NCI-H2171 treated with DMSO at 0.1 percent for 48 hours (cell line): ENCODE data around the gene KLF16.
"Not testable (repeated sequence)": the region's sequence is repeated elsewhere in the genome, so short reads cannot be mapped to it uniquely, and the experiment has no call there.

ENCODE experiments used
- DNase-seq: peaks from one replicate; lab custom pipeline; 2025; lab: John Stamatoyannopoulos, UW

Gene KLF16

GRCh38 chr19:1863328-1863637 lies at the start of gene KLF16:
KLF16 (minus strand) TSS chr19:1863579; CDS start chr19:1863497, 82 bp downstream.
- DNase-seq = no peak

GRCh38 chr19:1912760-1913505 lies 49.6 kb upstream of the KLF16 start:
- no peak for DNase-seq

GRCh38 chr19:1911995-1912394 lies 48.6 kb upstream of the KLF16 start:
- no peak for DNase-seq

- DNase-seq = no peak
These were observed 47.7 kb upstream of the KLF16 start for GRCh38 chr19:1911098-1911497.

GRCh38 chr19:1910177-1910576 lies 46.8 kb upstream of the KLF16 start:
- no peak for DNase-seq

GRCh38 chr19:1909761-1910080 lies 46.3 kb upstream of the KLF16 start:
- DNase-seq = no peak

GRCh38 chr19:1908364-1908678 lies 44.9 kb upstream of the KLF16 start:
- no peak for DNase-seq

- no peak for DNase-seq
These were observed 44.4 kb upstream of the KLF16 start for GRCh38 chr19:1907563-1908363.

- no peak for DNase-seq
These were observed 43.7 kb upstream of the KLF16 start for GRCh38 chr19:1906985-1907562.

GRCh38 chr19:1905863-1906375 lies 42.5 kb upstream of the KLF16 start:
- DNase-seq = no peak

- DNase-seq = peak; percentile 97
These were observed 41.9 kb upstream of the KLF16 start, which contains the start of the genes ADAT3 and SCAMP4 for GRCh38 chr19:1905110-1905862. ADAT3 (plus strand) TSS chr19:1905399; CDS start chr19:1912048, 6,649 bp downstream. SCAMP4 (plus strand) TSS chr19:1905399; CDS start chr19:1915020, 9,621 bp downstream.

- DNase-seq = no peak
These were observed 41.4 kb upstream of the KLF16 start for GRCh38 chr19:1904860-1905109.

- no peak for DNase-seq
These were observed 39.5 kb upstream of the KLF16 start for GRCh38 chr19:1902923-1903322.

- DNase-seq = no peak
These were observed 38.6 kb upstream of the KLF16 start for GRCh38 chr19:1901940-1902404.

GRCh38 chr19:1896508-1896907 lies 33.1 kb upstream of the KLF16 start:
- DNase-seq = no peak

GRCh38 chr19:1893791-1894190 lies 30.4 kb upstream of the KLF16 start:
- no peak for DNase-seq

GRCh38 chr19:1889907-1890306 lies 26.5 kb upstream of the KLF16 start:
- DNase-seq = no peak

GRCh38 chr19:1888385-1888784 lies 25.0 kb upstream of the KLF16 start:
- DNase-seq = no peak

- DNase-seq = not testable (repeated sequence)
These were observed 23.0 kb upstream of the KLF16 start for GRCh38 chr19:1886360-1886759.

GRCh38 chr19:1885398-1886119 lies 22.2 kb upstream of the KLF16 start, which contains the start of gene ABHD17A:
ABHD17A (minus strand) TSS chr19:1885496; CDS start chr19:1881566, 3,930 bp downstream.
- DNase-seq = peak; percentile 85

- no peak for DNase-seq
These were observed 21.4 kb upstream of the KLF16 start for GRCh38 chr19:1884719-1885334.
